Naive B cell (primary cell): ENCODE results near the gene AP2B1. TPM values are rescaled to one million over a fixed set of nuclear protein-coding genes. Genes with fewer than 3 reads are reported as not detected.
A peak's percentile ranks its signal among the peaks of the same experiment; 100 is the strongest.

ENCODE experiments used
- ATAC-seq, 2 donors: fragments of 150-1000 bp; cut with Tn5 transposase; 2 replicates each; pipeline ENCODE4 v1.10.0; 2021; ENCODE audit warnings: low read depth in 2 of 2, mild to moderate bottlenecking in 2 of 2, moderate library complexity in 2 of 2
- DNase-seq: peaks from one replicate; pipeline ENCODE4 v3.0.0; 2022
- H3K27ac Mint-ChIP-seq, 6 donors: one replicate each; pipeline ENCODE4 v1.8.0; 2020 to 2022; ENCODE audit warnings: mild to moderate bottlenecking in 6 of 6, mixed read lengths in 6 of 6, moderate library complexity in 5 of 6, inconsistent platforms in 2 of 6
- H3K27me3 Mint-ChIP-seq, 3 donors: one replicate each; pipeline ENCODE4 v1.8.0; 2021 to 2022; ENCODE audit warnings: mixed read lengths in 3 of 3, mild to moderate bottlenecking in 1 of 3
- H3K36me3 Mint-ChIP-seq, 2 donors: one replicate each; pipeline ENCODE4 v1.8.0; 2020 to 2022; ENCODE audit warnings: mixed read lengths in 2 of 2, inconsistent platforms in 1 of 2, mild to moderate bottlenecking in 1 of 2
- H3K4me1 Mint-ChIP-seq, 3 donors: one replicate each; pipeline ENCODE4 v1.8.0; 2020 to 2022; ENCODE audit warnings: mixed read lengths in 3 of 3, inconsistent platforms in 1 of 3, mild to moderate bottlenecking in 1 of 3, moderate library complexity in 1 of 3
- H3K4me3 Mint-ChIP-seq, 8 donors: one replicate each; pipeline ENCODE4 v1.8.0; 2020 to 2022; ENCODE audit warnings: mild to moderate bottlenecking in 8 of 8, mixed read lengths in 8 of 8, moderate library complexity in 8 of 8, inconsistent platforms in 2 of 8
- H3K9me3 Mint-ChIP-seq, 7 donors: one replicate each; pipeline ENCODE4 v1.8.0; 2020 to 2022; ENCODE audit warnings: mixed read lengths in 7 of 7, mild to moderate bottlenecking in 5 of 7, inconsistent platforms in 2 of 7, moderate library complexity in 1 of 7
- polyA plus RNA-seq, 6 donors: library from polyadenylated mRNA; unstranded; fragments of 300-500 nt; fragmentation: Illumina TruSeq; gene quantifications; one replicate each; pipeline ENCODE4 v1.2.3, GENCODE V29; 2021; ENCODE audit warnings: low read depth in 6 of 6

The AP2B1 gene
- 10 to 100 TPM; 34.1 to 52.1 (median 40.8) TPM for polyA plus RNA-seq

- peak; percentile 97 for ATAC-seq
- peaks cover 0 to 17% (median 7%) of the 10 kb centered on the region in 3 donors for H3K27me3 Mint-ChIP-seq
- no peaks in the 10 kb centered on the region for H3K9me3 Mint-ChIP-seq
- H3K36me3 Mint-ChIP-seq = peaks cover 0 to 7% of the 10 kb centered on the region in 2 donors
- peak within 1 kb of the TSS; percentile 95 to 99 (median 98) for H3K27ac Mint-ChIP-seq
- H3K4me1 Mint-ChIP-seq = peaks cover 14 to 43% (median 26%) of the 10 kb centered on the region in 3 donors
- DNase-seq = peak; percentile 97
- peak within 1 kb of the TSS; percentile 90 to 100 (median 98) for H3K4me3 Mint-ChIP-seq
Measured at GRCh38 chr17:35587074-35587961, at the start of gene AP2B1. Gene AP2B1 (plus strand): TSS chr17:35587322. CDS start chr17:35594031, 6,709 bp downstream.

GRCh38 chr17:35537601-35538141 lies 49.5 kb upstream of the AP2B1 start, which contains the start of gene SLFN12L:
Gene SLFN12L (minus strand): TSS chr17:35537678. CDS start chr17:35522364, 15,314 bp downstream.
- no peak for ATAC-seq

GRCh38 chr17:35539659-35540026 lies 47.5 kb upstream of the AP2B1 start:
- H3K27me3 Mint-ChIP-seq = no peaks in the 10 kb centered on the region
- H3K9me3 Mint-ChIP-seq = no peaks in the 10 kb centered on the region
- ATAC-seq (no peak), DNase-seq (no peak)
- peak overlapping the region; percentile 44 to 98 (median 89) for H3K4me3 Mint-ChIP-seq
- peaks cover 19 to 32% (median 31%) of the 10 kb centered on the region in 3 donors for H3K4me1 Mint-ChIP-seq
- H3K27ac Mint-ChIP-seq = peak overlapping the region in 4 of 6 donors; percentile 33 to 92 (median 47)
- H3K36me3 Mint-ChIP-seq = no peaks in the 10 kb centered on the region

More at GRCh38 chr17:35537601-35538141, 49.5 kb upstream of the AP2B1 start, which contains the start of gene SLFN12L:
- Mint-ChIP-seq H3K4me3 (peak within 1 kb of the TSS in 1 of 8 donors; percentile 50), H3K9me3 (no peaks in the 10 kb centered on the region), H3K27ac (peak within 1 kb of the TSS in 2 of 6 donors; percentile 32 to 46), H3K36me3 (no peaks in the 10 kb centered on the region), H3K27me3 (no peaks in the 10 kb centered on the region), H3K4me1 (peaks cover 19 to 28% (median 27%) of the 10 kb centered on the region in 3 donors)
- DNase-seq = no peak

DNA sequence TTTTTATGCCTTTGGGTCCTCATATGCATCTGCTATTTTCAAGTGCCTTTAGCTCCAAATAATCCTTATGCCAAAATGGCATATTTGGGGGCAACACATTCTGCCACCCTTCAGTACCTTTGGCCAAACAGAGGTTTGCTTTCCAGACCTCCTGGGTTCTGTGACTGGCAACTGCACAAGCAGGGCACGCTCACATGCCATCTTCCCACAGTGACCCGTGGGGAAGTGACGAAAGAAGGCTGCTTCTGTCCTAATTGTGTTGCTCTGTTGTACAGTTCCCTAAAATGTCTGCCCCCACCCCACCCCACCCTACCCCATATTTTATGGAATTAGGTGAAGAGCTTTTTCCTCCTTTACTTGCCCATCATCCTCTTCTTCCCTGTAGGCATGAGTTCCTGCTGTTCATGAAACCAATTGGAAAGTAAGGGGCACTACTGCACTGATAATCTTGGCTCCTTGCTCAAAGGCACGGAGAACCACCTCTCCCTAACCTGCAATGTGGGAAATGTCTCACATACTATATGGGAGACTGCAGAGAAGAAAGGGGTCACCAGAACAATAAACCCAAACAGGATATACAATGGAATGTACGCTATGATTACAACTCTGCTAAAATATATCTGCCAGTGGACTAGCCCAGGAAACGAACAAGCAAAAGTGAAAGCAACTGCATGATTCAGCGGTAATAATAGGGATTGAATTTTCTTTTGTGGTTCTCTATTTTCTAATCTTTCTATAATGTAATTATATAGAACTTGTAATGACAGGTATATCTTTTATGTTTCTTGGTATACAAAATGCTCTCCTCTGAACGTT lies 46.3 kb upstream of the AP2B1 start:
- DNase-seq = peak; percentile 32
- peaks cover 19 to 32% (median 31%) of the 10 kb centered on the region in 3 donors for H3K4me1 Mint-ChIP-seq
- peak overlapping the region; percentile 83 to 97 (median 93) for H3K27ac Mint-ChIP-seq
- no peaks in the 10 kb centered on the region for H3K9me3 Mint-ChIP-seq
- H3K27me3 Mint-ChIP-seq = no peaks in the 10 kb centered on the region
- ATAC-seq = peak; percentile 81 to 85
- H3K4me3 Mint-ChIP-seq = peak overlapping the region; percentile 85 to 99 (median 94)
- H3K36me3 Mint-ChIP-seq = no peaks in the 10 kb centered on the region

GRCh38 chr17:35541434-35541833 lies 45.7 kb upstream of the AP2B1 start:
- Mint-ChIP-seq H3K36me3 (no peaks in the 10 kb centered on the region), H3K4me3 (peak overlapping the region; percentile 85 to 99 (median 94)), H3K9me3 (no peaks in the 10 kb centered on the region), H3K27ac (peak overlapping the region in 4 of 6 donors; percentile 71 to 97 (median 93)), H3K4me1 (peaks cover 23 to 35% (median 34%) of the 10 kb centered on the region in 3 donors), H3K27me3 (no peaks in the 10 kb centered on the region)
- ATAC-seq (no peak), DNase-seq (no peak)

- H3K27me3 Mint-ChIP-seq = no peaks in the 10 kb centered on the region
- DNase-seq (no peak), ATAC-seq (peak in 1 of 2 donors; percentile 46)
- no peaks in the 10 kb centered on the region for H3K9me3 Mint-ChIP-seq
- H3K4me3 Mint-ChIP-seq = peak overlapping the region in 3 of 8 donors; percentile 6 to 61 (median 45)
- peaks cover 28 to 42% (median 38%) of the 10 kb centered on the region in 3 donors for H3K4me1 Mint-ChIP-seq
- H3K27ac Mint-ChIP-seq = peak overlapping the region in 4 of 6 donors; percentile 15 to 69 (median 36)
- H3K36me3 Mint-ChIP-seq = no peaks in the 10 kb centered on the region
Measured at GRCh38 chr17:35542990-35543389, 44.1 kb upstream of the AP2B1 start.

GRCh38 chr17:35543856-35544255 lies 43.3 kb upstream of the AP2B1 start:
- ATAC-seq (no peak), DNase-seq (no peak)
- no peaks in the 10 kb centered on the region for H3K27me3 Mint-ChIP-seq
- no peaks in the 10 kb centered on the region for H3K36me3 Mint-ChIP-seq
- no peak overlapping the region for H3K4me3 Mint-ChIP-seq
- H3K9me3 Mint-ChIP-seq = no peaks in the 10 kb centered on the region
- no peak overlapping the region for H3K27ac Mint-ChIP-seq
- peaks cover 28 to 42% (median 38%) of the 10 kb centered on the region in 3 donors for H3K4me1 Mint-ChIP-seq

DNA sequence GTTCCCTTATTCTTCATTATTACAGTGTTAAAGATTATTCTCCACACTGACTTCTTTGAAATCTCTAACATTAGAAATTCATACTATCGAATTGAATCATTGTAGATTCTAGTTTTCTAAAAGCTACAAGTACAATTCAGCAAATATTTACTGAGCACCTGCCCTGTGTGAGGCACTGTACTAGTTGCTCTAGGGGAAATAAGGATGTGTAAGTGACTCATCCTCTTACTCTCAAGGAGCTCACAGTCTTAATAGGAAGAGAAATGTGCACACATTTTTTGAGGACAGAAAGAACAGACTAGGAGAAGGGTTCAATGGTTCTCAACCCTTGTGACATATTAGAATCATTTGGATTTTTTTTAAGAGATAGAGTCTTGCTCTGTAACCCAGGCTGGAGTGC lies 42.0 kb upstream of the AP2B1 start:
- no peaks in the 10 kb centered on the region for H3K27me3 Mint-ChIP-seq
- no peaks in the 10 kb centered on the region for H3K36me3 Mint-ChIP-seq
- no peak for ATAC-seq
- peaks cover 17 to 31% (median 27%) of the 10 kb centered on the region in 3 donors for H3K4me1 Mint-ChIP-seq
- no peak for DNase-seq
- peak overlapping the region in 1 of 8 donors; percentile 20 for H3K4me3 Mint-ChIP-seq
- H3K27ac Mint-ChIP-seq = no peak overlapping the region
- H3K9me3 Mint-ChIP-seq = no peaks in the 10 kb centered on the region

DNA sequence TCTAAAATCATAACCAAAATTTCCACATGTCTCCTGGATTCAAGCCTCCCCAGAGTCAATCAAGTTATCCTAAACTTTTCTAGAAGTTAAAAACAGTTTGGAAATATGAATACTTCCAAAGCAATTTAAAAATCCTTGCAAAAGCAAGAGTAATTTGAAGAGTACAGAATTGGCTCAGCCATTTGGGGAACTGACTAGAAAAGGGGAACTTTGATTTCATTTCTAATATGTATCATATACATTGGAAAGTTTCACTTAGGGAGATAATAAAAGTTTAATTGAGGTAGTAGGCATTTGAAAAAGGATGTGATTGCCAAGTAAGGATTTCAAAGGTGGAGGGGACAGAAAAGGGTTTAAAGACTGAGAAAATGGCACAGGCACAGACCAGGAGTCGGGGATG lies 40.6 kb upstream of the AP2B1 start:
- Mint-ChIP-seq H3K27ac (peak overlapping the region in 3 of 6 donors; percentile 12 to 34 (median 19)), H3K36me3 (no peaks in the 10 kb centered on the region), H3K4me3 (no peak overlapping the region), H3K9me3 (no peaks in the 10 kb centered on the region), H3K4me1 (peaks cover 9 to 21% (median 18%) of the 10 kb centered on the region in 3 donors), H3K27me3 (peaks cover 0 to 3% (median 0%) of the 10 kb centered on the region in 3 donors)
- ATAC-seq (peak; percentile 53 to 62), DNase-seq (no peak)

DNA sequence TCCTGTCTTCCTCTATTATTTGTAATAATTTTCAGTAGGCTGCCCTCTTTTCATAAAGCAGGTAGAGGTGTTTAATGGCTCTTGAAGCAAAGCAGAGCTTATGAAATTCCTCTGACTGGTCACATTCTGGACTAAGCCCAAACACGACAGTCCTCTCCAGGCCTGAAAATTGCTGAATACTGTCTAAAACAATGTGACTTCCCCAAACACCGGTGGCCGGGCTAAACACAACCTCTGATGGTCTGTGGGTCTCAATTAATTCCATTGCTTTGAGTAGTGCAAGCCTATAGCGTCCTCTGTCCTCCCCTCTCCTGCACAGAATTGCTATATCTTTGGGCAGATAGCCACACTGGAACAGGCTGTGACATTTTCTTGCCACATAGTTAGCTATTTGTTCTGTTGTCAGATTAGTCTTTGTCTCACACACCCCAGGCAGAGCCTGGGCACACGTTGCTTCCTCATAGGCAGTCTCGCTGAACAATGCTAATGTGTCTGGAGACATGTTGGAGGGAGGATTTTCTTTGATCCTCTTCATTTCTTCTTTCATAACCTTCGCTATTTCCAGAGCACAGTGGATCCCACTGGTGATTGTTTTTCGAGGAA lies 38.8 kb upstream of the AP2B1 start:
- peaks cover 8 to 11% (median 9%) of the 10 kb centered on the region in 3 donors for H3K4me1 Mint-ChIP-seq
- ATAC-seq (no peak), DNase-seq (no peak)
- no peaks in the 10 kb centered on the region for H3K36me3 Mint-ChIP-seq
- H3K27ac Mint-ChIP-seq = no peak overlapping the region
- H3K9me3 Mint-ChIP-seq = no peaks in the 10 kb centered on the region
- H3K27me3 Mint-ChIP-seq = peaks cover 0 to 5% (median 4%) of the 10 kb centered on the region in 3 donors
- H3K4me3 Mint-ChIP-seq = no peak overlapping the region

DNA sequence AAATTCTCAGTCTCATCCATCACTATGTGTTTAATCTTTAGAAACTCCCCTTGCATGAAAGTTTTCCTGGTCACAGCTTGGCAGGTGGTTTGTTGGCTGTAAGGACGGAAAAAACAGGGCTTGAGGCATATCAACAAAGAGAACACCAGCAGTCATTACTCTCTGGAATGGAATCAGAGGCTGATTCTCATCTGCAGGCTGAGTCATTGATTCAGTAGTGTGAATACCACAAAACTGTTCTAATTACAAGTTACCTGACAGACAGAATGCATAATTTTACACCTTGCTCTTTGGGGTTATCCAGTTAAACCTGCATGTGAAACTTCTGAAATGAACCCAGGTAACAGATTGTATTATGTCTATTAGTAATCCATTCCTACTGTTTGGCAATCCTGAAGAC lies 38.1 kb upstream of the AP2B1 start:
- Mint-ChIP-seq H3K4me1 (peaks cover 6 to 10% (median 9%) of the 10 kb centered on the region in 3 donors), H3K36me3 (no peaks in the 10 kb centered on the region), H3K27ac (peak overlapping the region in 1 of 6 donors; percentile 19), H3K27me3 (peaks cover 0 to 5% (median 4%) of the 10 kb centered on the region in 3 donors), H3K4me3 (no peak overlapping the region), H3K9me3 (no peaks in the 10 kb centered on the region)
- ATAC-seq (no peak), DNase-seq (no peak)

DNA sequence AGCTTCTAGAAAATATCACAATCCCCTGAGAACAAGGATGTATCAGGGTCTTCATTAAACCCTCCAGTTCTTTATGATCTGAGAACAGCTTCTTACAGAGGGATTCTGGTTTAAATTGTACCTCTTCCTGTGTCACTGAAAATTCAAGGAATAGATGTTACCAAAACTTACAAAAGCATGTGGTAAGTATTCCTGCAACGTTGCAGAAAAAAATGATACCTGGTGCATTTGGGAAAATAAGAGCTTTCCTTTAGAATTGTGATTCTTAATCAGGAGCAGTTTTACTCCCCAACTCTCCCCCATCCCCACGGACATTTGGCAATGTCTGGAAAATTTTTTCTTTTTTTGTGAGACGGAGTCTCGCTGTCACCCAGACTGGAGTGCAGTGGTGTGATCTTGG lies 33.8 kb upstream of the AP2B1 start:
- Mint-ChIP-seq H3K27me3 (peaks cover 9 to 19% (median 19%) of the 10 kb centered on the region in 3 donors), H3K4me1 (no peaks in the 10 kb centered on the region), H3K9me3 (no peaks in the 10 kb centered on the region), H3K4me3 (no peak overlapping the region), H3K36me3 (no peaks in the 10 kb centered on the region), H3K27ac (peak overlapping the region in 2 of 6 donors; percentile 36 to 37)
- DNase-seq = no peak
- no peak for ATAC-seq
